HL-60 (cell line): ENCODE results near the gene POMT1.

Experiments used
- DNase-seq, 2 experiments: peaks; one replicate each; pipeline ENCODE4 v3.0.0-alpha.2; 2010 to 2020; ENCODE audit warnings: low read depth in 1 of 2, low spot score in 1 of 2
- H3K27ac ChIP-seq: fragments of 250-450 bp; sonication (Bioruptor Pico); replicated peaks from 2 replicates; pipeline ENCODE4 v1.5.1; 2020; ENCODE audit warnings: mild to moderate bottlenecking, moderate library complexity
- H3K27me3 ChIP-seq: fragments of 250-450 bp; sonication (Bioruptor Pico); 2 replicates; pipeline ENCODE4 v1.5.1; 2021; ENCODE audit warnings: mild to moderate bottlenecking, moderate library complexity; ENCODE audit not compliant: insufficient read depth, poor library complexity, severe bottlenecking
- H3K4me3 ChIP-seq: replicated peaks from 2 replicates; pipeline ENCODE4 v1.5.1; 2011; ENCODE audit warnings: mild to moderate bottlenecking, control low read depth, low read length; ENCODE audit not compliant: insufficient read depth
- GABPA ChIP-seq: IDR thresholded peaks from 2 replicates; pipeline ENCODE4 v1.6.1; 2012; ENCODE audit warnings: low read depth
- POLR2AphosphoS5 ChIP-seq: IDR thresholded peaks from 2 replicates; pipeline ENCODE4 v1.6.1; 2012; ENCODE audit warnings: low read depth
- SPI1 ChIP-seq: IDR thresholded peaks from 2 replicates; pipeline ENCODE4 v1.6.1; 2012; ENCODE audit warnings: low read depth, mild to moderate bottlenecking, borderline replicate concordance
- TF ChIP-seq, protein P1 (sequence below): IDR thresholded peaks from one replicate; pipeline ENCODE4 v1.5.1; 2011; ENCODE audit warnings: low read length, control low read depth, inconsistent platforms; ENCODE audit not compliant: insufficient read depth
- TF ChIP-seq, protein P2 (sequence below): IDR thresholded peaks from 2 replicates; pipeline ENCODE4 v1.6.1; 2012; ENCODE audit warnings: low read depth; ENCODE audit not compliant: insufficient replicate concordance

POMT1 gene

DNA sequence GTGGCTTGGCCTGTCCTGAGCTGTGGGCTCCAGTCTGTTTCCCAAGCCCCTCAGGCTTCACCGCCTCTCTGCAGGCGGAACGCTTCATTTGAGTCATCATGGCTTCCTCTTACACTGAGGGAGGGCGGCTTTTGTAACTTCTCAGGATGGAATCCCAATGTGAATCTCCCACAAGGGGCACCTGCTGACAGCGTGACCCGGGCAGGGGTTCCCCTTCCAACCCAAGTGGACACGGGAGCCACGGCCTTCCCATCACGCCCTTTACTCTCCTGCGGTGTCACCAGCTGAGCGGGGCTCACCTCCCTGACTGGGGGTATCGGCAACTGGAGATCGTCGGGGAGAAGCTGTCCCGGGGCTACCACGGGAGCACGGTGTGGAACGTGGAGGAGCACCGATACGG is 15.8 kb downstream of the POMT1 start:
- Histone ChIP-seq H3K27me3 (no peaks in the 10 kb centered on the region), H3K4me3 (no peak overlapping the region), H3K27ac (no peak overlapping the region)
- TF ChIP-seq GABPA, result no peak
- no peak for TF ChIP-seq SPI1
- TF ChIP-seq, protein P1, sequence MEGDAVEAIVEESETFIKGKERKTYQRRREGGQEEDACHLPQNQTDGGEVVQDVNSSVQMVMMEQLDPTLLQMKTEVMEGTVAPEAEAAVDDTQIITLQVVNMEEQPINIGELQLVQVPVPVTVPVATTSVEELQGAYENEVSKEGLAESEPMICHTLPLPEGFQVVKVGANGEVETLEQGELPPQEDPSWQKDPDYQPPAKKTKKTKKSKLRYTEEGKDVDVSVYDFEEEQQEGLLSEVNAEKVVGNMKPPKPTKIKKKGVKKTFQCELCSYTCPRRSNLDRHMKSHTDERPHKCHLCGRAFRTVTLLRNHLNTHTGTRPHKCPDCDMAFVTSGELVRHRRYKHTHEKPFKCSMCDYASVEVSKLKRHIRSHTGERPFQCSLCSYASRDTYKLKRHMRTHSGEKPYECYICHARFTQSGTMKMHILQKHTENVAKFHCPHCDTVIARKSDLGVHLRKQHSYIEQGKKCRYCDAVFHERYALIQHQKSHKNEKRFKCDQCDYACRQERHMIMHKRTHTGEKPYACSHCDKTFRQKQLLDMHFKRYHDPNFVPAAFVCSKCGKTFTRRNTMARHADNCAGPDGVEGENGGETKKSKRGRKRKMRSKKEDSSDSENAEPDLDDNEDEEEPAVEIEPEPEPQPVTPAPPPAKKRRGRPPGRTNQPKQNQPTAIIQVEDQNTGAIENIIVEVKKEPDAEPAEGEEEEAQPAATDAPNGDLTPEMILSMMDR, result no peak
- TF ChIP-seq, protein P2, sequence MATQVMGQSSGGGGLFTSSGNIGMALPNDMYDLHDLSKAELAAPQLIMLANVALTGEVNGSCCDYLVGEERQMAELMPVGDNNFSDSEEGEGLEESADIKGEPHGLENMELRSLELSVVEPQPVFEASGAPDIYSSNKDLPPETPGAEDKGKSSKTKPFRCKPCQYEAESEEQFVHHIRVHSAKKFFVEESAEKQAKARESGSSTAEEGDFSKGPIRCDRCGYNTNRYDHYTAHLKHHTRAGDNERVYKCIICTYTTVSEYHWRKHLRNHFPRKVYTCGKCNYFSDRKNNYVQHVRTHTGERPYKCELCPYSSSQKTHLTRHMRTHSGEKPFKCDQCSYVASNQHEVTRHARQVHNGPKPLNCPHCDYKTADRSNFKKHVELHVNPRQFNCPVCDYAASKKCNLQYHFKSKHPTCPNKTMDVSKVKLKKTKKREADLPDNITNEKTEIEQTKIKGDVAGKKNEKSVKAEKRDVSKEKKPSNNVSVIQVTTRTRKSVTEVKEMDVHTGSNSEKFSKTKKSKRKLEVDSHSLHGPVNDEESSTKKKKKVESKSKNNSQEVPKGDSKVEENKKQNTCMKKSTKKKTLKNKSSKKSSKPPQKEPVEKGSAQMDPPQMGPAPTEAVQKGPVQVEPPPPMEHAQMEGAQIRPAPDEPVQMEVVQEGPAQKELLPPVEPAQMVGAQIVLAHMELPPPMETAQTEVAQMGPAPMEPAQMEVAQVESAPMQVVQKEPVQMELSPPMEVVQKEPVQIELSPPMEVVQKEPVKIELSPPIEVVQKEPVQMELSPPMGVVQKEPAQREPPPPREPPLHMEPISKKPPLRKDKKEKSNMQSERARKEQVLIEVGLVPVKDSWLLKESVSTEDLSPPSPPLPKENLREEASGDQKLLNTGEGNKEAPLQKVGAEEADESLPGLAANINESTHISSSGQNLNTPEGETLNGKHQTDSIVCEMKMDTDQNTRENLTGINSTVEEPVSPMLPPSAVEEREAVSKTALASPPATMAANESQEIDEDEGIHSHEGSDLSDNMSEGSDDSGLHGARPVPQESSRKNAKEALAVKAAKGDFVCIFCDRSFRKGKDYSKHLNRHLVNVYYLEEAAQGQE, result no peak
- TF ChIP-seq POLR2AphosphoS5, result no peak
- no peak for DNase-seq

DNA sequence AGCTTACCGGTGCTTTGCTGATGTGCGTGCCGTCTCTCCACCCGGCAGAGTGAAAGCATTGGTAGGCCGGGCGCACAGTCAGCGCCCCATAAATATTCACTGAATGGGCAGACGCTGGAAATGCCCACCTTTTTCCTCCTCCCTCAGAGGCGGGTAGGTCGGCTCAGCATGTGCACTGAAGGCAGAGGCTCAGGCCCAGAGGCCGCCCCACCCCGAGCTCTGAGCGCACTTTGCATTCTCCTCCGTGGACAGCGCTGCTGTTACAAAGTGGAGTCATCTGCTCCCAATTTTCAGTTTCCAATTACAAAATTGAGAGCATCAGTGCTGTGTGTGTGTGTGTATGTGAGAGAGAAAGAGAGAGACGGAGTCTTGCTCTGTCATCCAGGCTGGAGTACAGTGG is 17.8 kb downstream of the POMT1 start:
- no peak for DNase-seq
- H3K27ac ChIP-seq, result no peak overlapping the region
- H3K27me3 ChIP-seq, result no peaks in the 10 kb centered on the region
- TF ChIP-seq, protein P1, result no peak
- TF ChIP-seq POLR2AphosphoS5 (no peak), GABPA (no peak), SPI1 (no peak)
- TF ChIP-seq, protein P2, result no peak
- no peak overlapping the region for H3K4me3 ChIP-seq

DNA sequence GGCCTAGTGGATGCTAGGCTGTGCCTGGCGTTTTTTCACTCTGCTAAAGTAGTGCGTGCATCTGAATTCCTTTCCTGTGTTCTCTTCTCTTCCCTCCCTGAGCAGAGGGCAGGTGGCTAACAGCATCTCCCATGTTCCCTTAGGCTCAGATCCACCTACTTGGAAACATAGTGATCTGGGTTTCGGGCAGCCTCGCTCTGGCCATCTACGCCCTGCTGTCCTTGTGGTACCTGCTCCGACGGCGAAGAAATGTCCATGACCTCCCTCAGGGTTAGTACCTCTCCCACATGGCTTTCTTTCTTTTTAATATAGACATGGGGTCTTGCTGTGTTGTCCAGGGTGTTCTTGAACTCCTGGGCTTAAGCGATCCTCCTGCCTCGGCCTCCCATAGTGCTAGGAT is 18.5 kb downstream of the POMT1 start:
- TF ChIP-seq POLR2AphosphoS5, result no peak
- TF ChIP-seq, protein P1, result no peak
- TF ChIP-seq GABPA, result no peak
- TF ChIP-seq, protein P2, result no peak
- no peak for TF ChIP-seq SPI1
- DNase-seq, result no peak

More for the DNA sequence above, 18.5 kb downstream of the POMT1 start:
- H3K4me3 ChIP-seq, result no peak overlapping the region
- no peaks in the 10 kb centered on the region for H3K27me3 ChIP-seq
- H3K27ac ChIP-seq, result no peak overlapping the region
